ENCODE results near the gene CLDN10. TPM values are rescaled to one million over a fixed set of nuclear protein-coding genes. Genes with fewer than 3 reads are reported as not detected.

Gene CLDN10
- polyA plus RNA-seq, 3 donors from 2014 or later: not detected

GRCh38 chr13:95588721-95589120 is 36.2 kb downstream of the CLDN10 start:
- Mint-ChIP-seq H3K27ac (no peak overlapping the region), H3K9me3 (no peaks in the 10 kb centered on the region), H3K4me3 (no peak overlapping the region), H3K27me3 (ENCODE audit: low read depth in 3 of 3) (peaks cover 0 to 6% (median 3%) of the 10 kb centered on the region in 3 donors), H3K36me3 (peaks cover 0 to 3% (median 0%) of the 10 kb centered on the region in 3 donors), H3K4me1 (no peaks in the 10 kb centered on the region)
- DNase-seq: no peak

- peaks cover 0 to 3% (median 0%) of the 10 kb centered on the region in 3 donors for H3K36me3 Mint-ChIP-seq
- H3K4me3 Mint-ChIP-seq: no peak overlapping the region
- no peak for DNase-seq
- no peaks in the 10 kb centered on the region for H3K9me3 Mint-ChIP-seq
- H3K4me1 Mint-ChIP-seq: no peaks in the 10 kb centered on the region
- H3K27me3 Mint-ChIP-seq (ENCODE audit: low read depth in 3 of 3): peaks cover 2 to 8% (median 3%) of the 10 kb centered on the region in 3 donors
- no peak overlapping the region for H3K27ac Mint-ChIP-seq
These were observed 40.9 kb downstream of the CLDN10 start for GRCh38 chr13:95593462-95593861.

- Mint-ChIP-seq H3K27ac (no peak overlapping the region), H3K4me1 (no peaks in the 10 kb centered on the region), H3K4me3 (no peak overlapping the region)
These were observed 44.2 kb downstream of the CLDN10 start for GRCh38 chr13:95596701-95597100.

GRCh38 chr13:95601216-95601615 is 48.7 kb downstream of the CLDN10 start:
- Mint-ChIP-seq H3K4me3 (no peak overlapping the region), H3K4me1 (no peaks in the 10 kb centered on the region), H3K36me3 (no peaks in the 10 kb centered on the region), H3K9me3 (no peaks in the 10 kb centered on the region), H3K27ac (no peak overlapping the region), H3K27me3 (ENCODE audit: low read depth in 3 of 3) (peaks cover 3 to 8% (median 4%) of the 10 kb centered on the region in 3 donors)
- DNase-seq: no peak

More at GRCh38 chr13:95596701-95597100, 44.2 kb downstream of the CLDN10 start:
- Mint-ChIP-seq H3K9me3 (no peaks in the 10 kb centered on the region), H3K36me3 (no peaks in the 10 kb centered on the region), H3K27me3 (ENCODE audit: low read depth in 3 of 3) (peaks cover 2 to 8% (median 4%) of the 10 kb centered on the region in 3 donors)
- no peak for DNase-seq

GRCh38 chr13:95601906-95602305 is 49.4 kb downstream of the CLDN10 start:
- no peaks in the 10 kb centered on the region for H3K4me1 Mint-ChIP-seq
- no peak overlapping the region for H3K4me3 Mint-ChIP-seq
- no peaks in the 10 kb centered on the region for H3K36me3 Mint-ChIP-seq
- no peak overlapping the region for H3K27ac Mint-ChIP-seq
- H3K9me3 Mint-ChIP-seq: no peaks in the 10 kb centered on the region
- no peak for DNase-seq
- peaks cover 3 to 7% (median 4%) of the 10 kb centered on the region in 3 donors for H3K27me3 Mint-ChIP-seq (ENCODE audit: low read depth in 3 of 3)

GRCh38 chr13:95603887-95604555 is 51.5 kb downstream of the CLDN10 start:
- H3K27ac Mint-ChIP-seq: no peak overlapping the region
- no peaks in the 10 kb centered on the region for H3K9me3 Mint-ChIP-seq

GRCh38 chr13:95604556-95604915 is 52.0 kb downstream of the CLDN10 start:
- Mint-ChIP-seq H3K4me3 (no peak overlapping the region), H3K27me3 (ENCODE audit: low read depth in 3 of 3) (peaks cover 3 to 9% (median 7%) of the 10 kb centered on the region in 3 donors), H3K4me1 (peaks cover 0 to 5% of the 10 kb centered on the region in 2 donors), H3K27ac (no peak overlapping the region), H3K9me3 (no peaks in the 10 kb centered on the region), H3K36me3 (no peaks in the 10 kb centered on the region)
- no peak for DNase-seq

More at GRCh38 chr13:95603887-95604555, 51.5 kb downstream of the CLDN10 start:
- peaks cover 0 to 5% of the 10 kb centered on the region in 2 donors for H3K4me1 Mint-ChIP-seq
- no peak overlapping the region for H3K4me3 Mint-ChIP-seq
- H3K27me3 Mint-ChIP-seq (ENCODE audit: low read depth in 3 of 3): peaks cover 3 to 7% (median 7%) of the 10 kb centered on the region in 3 donors
- no peak for DNase-seq
- no peaks in the 10 kb centered on the region for H3K36me3 Mint-ChIP-seq

GRCh38 chr13:95605448-95606125 is 53.1 kb downstream of the CLDN10 start:
- H3K4me3 Mint-ChIP-seq: no peak overlapping the region
- H3K27ac Mint-ChIP-seq: no peak overlapping the region

GRCh38 chr13:95607366-95607765 is 54.8 kb downstream of the CLDN10 start:
- Mint-ChIP-seq H3K36me3 (no peaks in the 10 kb centered on the region), H3K4me1 (peaks cover 0 to 5% of the 10 kb centered on the region in 2 donors), H3K9me3 (no peaks in the 10 kb centered on the region), H3K27me3 (ENCODE audit: low read depth in 3 of 3) (peaks cover 0 to 6% (median 6%) of the 10 kb centered on the region in 3 donors), H3K27ac (no peak overlapping the region), H3K4me3 (no peak overlapping the region)
- DNase-seq: no peak

More at GRCh38 chr13:95605448-95606125, 53.1 kb downstream of the CLDN10 start:
- H3K27me3 Mint-ChIP-seq (ENCODE audit: low read depth in 3 of 3): peaks cover 3 to 10% (median 6%) of the 10 kb centered on the region in 3 donors
- DNase-seq: no peak
- no peaks in the 10 kb centered on the region for H3K36me3 Mint-ChIP-seq
- no peaks in the 10 kb centered on the region for H3K9me3 Mint-ChIP-seq
- peaks cover 0 to 5% of the 10 kb centered on the region in 2 donors for H3K4me1 Mint-ChIP-seq

GRCh38 chr13:95608640-95609323 is 56.3 kb downstream of the CLDN10 start:
- H3K4me3 Mint-ChIP-seq: no peak overlapping the region
- no peaks in the 10 kb centered on the region for H3K9me3 Mint-ChIP-seq
- H3K4me1 Mint-ChIP-seq: peaks cover 0 to 5% of the 10 kb centered on the region in 2 donors
- H3K27ac Mint-ChIP-seq: no peak overlapping the region
- H3K27me3 Mint-ChIP-seq (ENCODE audit: low read depth in 3 of 3): peaks cover 0 to 10% (median 4%) of the 10 kb centered on the region in 3 donors
- H3K36me3 Mint-ChIP-seq: no peaks in the 10 kb centered on the region
- no peak for DNase-seq

- no peak overlapping the region for H3K4me3 Mint-ChIP-seq
- H3K27ac Mint-ChIP-seq: no peak overlapping the region
- no peak for DNase-seq
- no peaks in the 10 kb centered on the region for H3K4me1 Mint-ChIP-seq
- H3K36me3 Mint-ChIP-seq: no peaks in the 10 kb centered on the region
- peaks cover 2 to 8% (median 3%) of the 10 kb centered on the region in 3 donors for H3K27me3 Mint-ChIP-seq (ENCODE audit: low read depth in 3 of 3)
- no peaks in the 10 kb centered on the region for H3K9me3 Mint-ChIP-seq
These were observed 62.2 kb downstream of the CLDN10 start for GRCh38 chr13:95614641-95615245.

GRCh38 chr13:95615539-95615938 is 63.0 kb downstream of the CLDN10 start:
- H3K36me3 Mint-ChIP-seq: no peaks in the 10 kb centered on the region
- no peaks in the 10 kb centered on the region for H3K9me3 Mint-ChIP-seq
- DNase-seq: no peak
- H3K4me1 Mint-ChIP-seq: no peaks in the 10 kb centered on the region
- H3K4me3 Mint-ChIP-seq: no peak overlapping the region
- no peak overlapping the region for H3K27ac Mint-ChIP-seq
- H3K27me3 Mint-ChIP-seq (ENCODE audit: low read depth in 3 of 3): peaks cover 2 to 6% (median 3%) of the 10 kb centered on the region in 3 donors

GRCh38 chr13:95620030-95620824 is 67.7 kb downstream of the CLDN10 start:
- H3K4me3 Mint-ChIP-seq: no peak overlapping the region
- no peaks in the 10 kb centered on the region for H3K36me3 Mint-ChIP-seq
- no peak for DNase-seq
- H3K27ac Mint-ChIP-seq: no peak overlapping the region
- H3K4me1 Mint-ChIP-seq: no peaks in the 10 kb centered on the region
- H3K27me3 Mint-ChIP-seq (ENCODE audit: low read depth in 3 of 3): peaks cover 6 to 7% (median 7%) of the 10 kb centered on the region in 3 donors
- no peaks in the 10 kb centered on the region for H3K9me3 Mint-ChIP-seq

Data from immature natural killer cell (primary cell).